PC-3 (cell line): Measurements from ENCODE around the gene SLC25A19.

Experiments used
- EZH2phosphoT487 ChIP-seq: fragments of 300-600 bp; sonication (generic); IDR thresholded peaks from 2 replicates; pipeline ENCODE4 v1.6.1; 2018; ENCODE audit warnings: mild to moderate bottlenecking, antibody characterized with exemption, low read length, borderline replicate concordance
- TF ChIP-seq, protein P1 (sequence below): fragments of 300-600 bp; sonication (generic); conservative IDR thresholded peaks from 2 replicates; pipeline ENCODE4 v1.5.1; 2017; ENCODE audit warnings: antibody characterized with exemption, low read depth, mild to moderate bottlenecking, low read length

DNA sequence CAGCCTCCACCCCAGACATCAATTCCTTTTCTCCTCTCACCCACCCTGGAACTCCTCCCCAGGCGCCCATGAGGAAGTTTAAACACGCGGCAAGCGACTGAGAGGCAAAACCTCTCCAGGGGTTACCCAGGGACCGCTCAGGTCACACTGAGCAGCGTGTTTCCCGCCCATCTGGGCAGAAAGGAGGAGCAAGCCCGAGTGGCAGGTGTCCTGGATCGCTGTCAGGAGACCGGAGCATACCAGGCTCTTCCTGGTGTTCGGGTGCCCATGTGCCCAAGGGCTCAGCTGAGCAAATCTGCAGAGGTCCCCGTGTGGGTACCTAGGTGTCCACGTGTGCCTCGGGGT lies 491 bp downstream of the SLC25A19 start:
- no peak for TF ChIP-seq EZH2phosphoT487
- TF ChIP-seq, protein P1, sequence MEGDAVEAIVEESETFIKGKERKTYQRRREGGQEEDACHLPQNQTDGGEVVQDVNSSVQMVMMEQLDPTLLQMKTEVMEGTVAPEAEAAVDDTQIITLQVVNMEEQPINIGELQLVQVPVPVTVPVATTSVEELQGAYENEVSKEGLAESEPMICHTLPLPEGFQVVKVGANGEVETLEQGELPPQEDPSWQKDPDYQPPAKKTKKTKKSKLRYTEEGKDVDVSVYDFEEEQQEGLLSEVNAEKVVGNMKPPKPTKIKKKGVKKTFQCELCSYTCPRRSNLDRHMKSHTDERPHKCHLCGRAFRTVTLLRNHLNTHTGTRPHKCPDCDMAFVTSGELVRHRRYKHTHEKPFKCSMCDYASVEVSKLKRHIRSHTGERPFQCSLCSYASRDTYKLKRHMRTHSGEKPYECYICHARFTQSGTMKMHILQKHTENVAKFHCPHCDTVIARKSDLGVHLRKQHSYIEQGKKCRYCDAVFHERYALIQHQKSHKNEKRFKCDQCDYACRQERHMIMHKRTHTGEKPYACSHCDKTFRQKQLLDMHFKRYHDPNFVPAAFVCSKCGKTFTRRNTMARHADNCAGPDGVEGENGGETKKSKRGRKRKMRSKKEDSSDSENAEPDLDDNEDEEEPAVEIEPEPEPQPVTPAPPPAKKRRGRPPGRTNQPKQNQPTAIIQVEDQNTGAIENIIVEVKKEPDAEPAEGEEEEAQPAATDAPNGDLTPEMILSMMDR: no peak
